IMR-90 (cell line): ENCODE measurements around the gene TP63. TPM values are rescaled to one million over a fixed set of nuclear protein-coding genes. Genes with fewer than 3 reads are reported as not detected.

Experiments used
- ATAC-seq: fragments of 200-7000 bp; cut with Tn5 transposase; 2 replicates; pipeline ENCODE4 v1.9.1; 2020; ENCODE audit warnings: low read depth, mild to moderate bottlenecking, moderate library complexity
- BruUV-seq: library from RNA; stranded (reverse); fragments of 400-500 nt; replicated peaks from 2 replicates; lab custom pipeline; 2021; lab: Mats Ljungman, UMichigan
- CTCF ChIA-PET: fragments of 300-600 bp; formaldehyde crosslinking; extraction: SDS; loops from one replicate; lab custom pipeline; 2021; ENCODE audit warnings: antibody characterized with exemption; lab: Yijun Ruan, JAX
- POLR2A ChIA-PET: fragments of 300-600 bp; sonication (Branson Sonifier 250); formaldehyde crosslinking; loops from one replicate; lab custom pipeline; 2022; ENCODE audit warnings: antibody characterized with exemption; ENCODE audit not compliant: unreplicated experiment; lab: Charles Lee
- DNase-seq: peaks from one replicate; pipeline ENCODE4 v3.0.0; 2013
- H2AFZ ChIP-seq: replicated peaks from 2 replicates; pipeline ENCODE3; 2013; ENCODE audit warnings: low read length, mild to moderate bottlenecking; ENCODE audit not compliant: poor library complexity
- H2AK5ac ChIP-seq: 2 replicates; pipeline ENCODE4 v1.6.1; 2013; ENCODE audit warnings: low read depth, low read length, inconsistent platforms
- H2AK9ac ChIP-seq: replicated peaks from 2 replicates; pipeline ENCODE3; 2013; ENCODE audit warnings: mild to moderate bottlenecking, low read depth, low read length, moderate library complexity; ENCODE audit not compliant: poor library complexity
- H2BK120ac ChIP-seq: 2 replicates; pipeline ENCODE4 v1.6.1; 2013; ENCODE audit warnings: low read depth, low read length, inconsistent platforms
- H2BK15ac ChIP-seq: 3 replicates; pipeline ENCODE4 v1.6.1; 2013; ENCODE audit warnings: low read depth, low read length, inconsistent platforms
- H2BK20ac ChIP-seq: 2 replicates; pipeline ENCODE4 v1.6.1; 2013; ENCODE audit warnings: low read depth, mild to moderate bottlenecking, inconsistent platforms, low read length, moderate library complexity
- H2BK5ac ChIP-seq: 2 replicates; pipeline ENCODE4 v1.6.1; 2013; ENCODE audit warnings: mild to moderate bottlenecking, low read depth, low read length, inconsistent platforms; ENCODE audit not compliant: poor library complexity, severe bottlenecking
- H3K14ac ChIP-seq: replicated peaks from 2 replicates; pipeline ENCODE4 v1.6.1; 2013; ENCODE audit warnings: low read depth, low read length, inconsistent platforms
- H3K18ac ChIP-seq: 2 replicates; pipeline ENCODE4 v1.6.1; 2013; ENCODE audit warnings: low read depth, low read length, control low read depth
- H3K23ac ChIP-seq: 2 replicates; pipeline ENCODE4 v1.6.1; 2013; ENCODE audit warnings: low read depth, low read length, inconsistent platforms
- H3K27ac ChIP-seq: 2 replicates; pipeline ENCODE4 v1.5.1; 2013; ENCODE audit warnings: mild to moderate bottlenecking, control low read depth, low read length; ENCODE audit not compliant: insufficient read depth
- H3K27me3 ChIP-seq: 2 replicates; pipeline ENCODE4 v1.6.1; 2013; ENCODE audit warnings: low read length; ENCODE audit not compliant: control insufficient read depth, insufficient read depth
- H3K36me3 ChIP-seq: 2 replicates; pipeline ENCODE4 v1.6.1; 2013; ENCODE audit warnings: low read length, mixed read lengths; ENCODE audit not compliant: control insufficient read depth, insufficient read depth
- H3K4ac ChIP-seq: 2 replicates; pipeline ENCODE4 v1.6.1; 2013; ENCODE audit warnings: low read depth, low read length, inconsistent platforms
- H3K4me1 ChIP-seq: 2 replicates; pipeline ENCODE4 v1.6.1; 2013; ENCODE audit warnings: low read length, mixed read lengths; ENCODE audit not compliant: control insufficient read depth, insufficient read depth
- H3K4me2 ChIP-seq: 2 replicates; pipeline ENCODE4 v1.6.1; 2013; ENCODE audit warnings: low read depth, mild to moderate bottlenecking, control low read depth, low read length, moderate library complexity
- H3K4me3 ChIP-seq: 2 replicates; pipeline ENCODE4 v1.5.1; 2013; ENCODE audit warnings: low read depth, mild to moderate bottlenecking, control low read depth, low read length, moderate library complexity; ENCODE audit not compliant: insufficient read depth
- H3K56ac ChIP-seq: 2 replicates; pipeline ENCODE4 v1.6.1; 2013; ENCODE audit warnings: low read length, inconsistent platforms; ENCODE audit not compliant: insufficient read depth; ENCODE audit errors: extremely low read depth
- H3K79me1 ChIP-seq, 2 experiments: 2 replicates each; pipeline ENCODE4 v1.6.1; 2013; ENCODE audit warnings: low read length in 2 of 2, inconsistent platforms in 1 of 2, low read depth in 1 of 2
- H3K9ac ChIP-seq: 2 replicates; pipeline ENCODE4 v1.6.1; 2013; ENCODE audit warnings: low read depth, low read length, control low read depth
- H3K9me1 ChIP-seq: 2 replicates; pipeline ENCODE4 v1.6.1; 2013; ENCODE audit warnings: low read length, inconsistent platforms; ENCODE audit not compliant: insufficient read depth
- H3K9me3 ChIP-seq: 2 replicates; pipeline ENCODE4 v1.6.1; 2013; ENCODE audit warnings: low read length; ENCODE audit not compliant: control insufficient read depth, insufficient read depth
- H4K20me1 ChIP-seq: 2 replicates; pipeline ENCODE4 v1.6.1; 2013; ENCODE audit warnings: low read length, inconsistent platforms; ENCODE audit not compliant: insufficient read depth
- H4K5ac ChIP-seq: 2 replicates; pipeline ENCODE4 v1.6.1; 2013; ENCODE audit warnings: mild to moderate bottlenecking, low read depth, low read length, control low read depth
- H4K8ac ChIP-seq, 2 experiments: 2 replicates each; pipeline ENCODE4 v1.6.1; 2013; ENCODE audit warnings: low read depth in 2 of 2, low read length in 2 of 2, control low read depth in 1 of 2, inconsistent platforms in 1 of 2
- H4K91ac ChIP-seq: 2 replicates; pipeline ENCODE4 v1.6.1; 2013; ENCODE audit warnings: low read depth, low read length, inconsistent platforms; ENCODE audit not compliant: insufficient read depth
- MAFK ChIP-seq: IDR thresholded peaks from 2 replicates; pipeline ENCODE4 v1.6.1; 2012; ENCODE audit warnings: low read depth, low read length, improper control_type of control experiment
- MAZ ChIP-seq: IDR thresholded peaks from 2 replicates; pipeline ENCODE4 v1.6.1; 2012; ENCODE audit warnings: low read depth, mild to moderate bottlenecking, low read length, improper control_type of control experiment, moderate library complexity, borderline replicate concordance
- RAD21 ChIP-seq: IDR thresholded peaks from 2 replicates; pipeline ENCODE4 v1.6.1; 2012; ENCODE audit warnings: low read length, improper control_type of control experiment
- RFX5 ChIP-seq: IDR thresholded peaks from 2 replicates; pipeline ENCODE4 v1.8.0; 2012; ENCODE audit warnings: low read depth, mild to moderate bottlenecking, low read length, moderate library complexity
- WGBS, 2 experiments: methylation state at CpG; one replicate each; pipeline versions ENCODE4 v1.1.5 to v1.1.7; 2013; ENCODE audit warnings: missing lambda C conversion rate in 2 of 2; ENCODE audit not compliant: insufficient read length in 1 of 2; ENCODE audit errors: extremely low coverage in 2 of 2; 5-methylcytosine and 5-hydroxymethylcytosine counted together
- dilution Hi-C: fragments of 300-500 bp; cut with HindIII; formaldehyde crosslinking; loops from one replicate; pipeline ENCODE4 v1.14.3; 2018; ENCODE audit warnings: low sequenced_read_pairs; ENCODE audit not compliant: unreplicated experiment
- in situ Hi-C: fragments of 300-500 bp; cut with MboI; formaldehyde crosslinking; loops from 3 replicates; pipeline ENCODE4 v1.14.3; 2019; ENCODE audit warnings: low sequenced_read_pairs, inconsistent platforms, mixed read lengths
- intact Hi-C: fragments of 100-400 bp; cut with micrococcal nuclease; formaldehyde crosslinking; loops from 2 replicates; pipeline ENCODE4 v1.10.0; 2022
- polyA plus RNA-seq, 3 experiments: library from polyadenylated mRNA; depleted of rRNA; stranded (reverse); fragments of >200 nt; gene quantifications; 2 replicates each; pipeline ENCODE4 v1.2.3, GENCODE V29; 2012; ENCODE audit warnings: low replicate concordance in 1 of 3
- total RNA-seq: library from RNA; depleted of rRNA; stranded (reverse); fragments of >200 nt; gene quantifications from 2 replicates; pipeline ENCODE4 v1.2.3, GENCODE V29; 2012

The TP63 gene
- total and polyA plus RNA-seq, 2 of the 4 experiments (the other 2 are of a cell fraction): not detected

DNA sequence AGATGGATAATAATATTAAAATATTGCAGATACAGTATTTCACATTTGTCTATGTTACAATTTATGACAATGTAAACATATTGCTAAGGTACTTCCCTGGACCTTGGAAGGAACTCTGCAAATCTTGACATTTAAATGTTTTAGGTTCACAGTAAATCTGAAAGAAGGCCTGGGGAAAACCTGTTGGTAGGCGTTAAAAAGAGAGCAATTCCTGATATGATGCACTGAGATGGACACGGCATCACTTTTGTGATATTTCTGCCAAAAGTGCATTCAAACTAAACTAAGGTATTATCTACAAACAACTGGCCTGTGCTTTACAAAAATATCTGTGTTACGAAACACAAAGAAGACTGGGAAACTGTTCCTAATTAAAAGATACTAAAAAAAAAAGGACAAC is 6.1 kb upstream of the TP63 start:
- Histone ChIP-seq H3K9ac (no peak overlapping the region), H3K14ac (no peak overlapping the region), H3K4ac (no peak overlapping the region), H2AK9ac (no peak overlapping the region), H3K27me3 (no peaks in the 10 kb centered on the region), H3K36me3 (no peaks in the 10 kb centered on the region), H2BK20ac (no peak overlapping the region), H2AK5ac (no peak overlapping the region), H4K91ac (no peak overlapping the region), H3K23ac (no peak overlapping the region), H2BK120ac (no peak overlapping the region), H3K9me3 (no peaks in the 10 kb centered on the region), H3K79me1 (no peaks in the 10 kb centered on the region), H2BK5ac (no peak overlapping the region), H2AFZ (no peak overlapping the region), H3K56ac (no peak overlapping the region), H3K27ac (no peak overlapping the region), H3K9me1 (no peaks in the 10 kb centered on the region), H3K4me1 (no peaks in the 10 kb centered on the region), H4K20me1 (no peaks in the 10 kb centered on the region), H3K18ac (no peak overlapping the region), H3K4me2 (no peak overlapping the region), H2BK15ac (no peak overlapping the region), H3K4me3 (no peak overlapping the region), H4K8ac (no peak overlapping the region), H4K5ac (no peak overlapping the region)
- ATAC-seq (no peak), DNase-seq (no peak)
- ChIA-PET CTCF (no interaction called here), POLR2A (no interaction called here)
- intact Hi-C loops: no loop called here
- WGBS, 2 experiments: no CpG with 5 or more reads among the region's 3 CpGs
- TF ChIP-seq RAD21: no peak
- no peak for TF ChIP-seq RFX5
- no peak for TF ChIP-seq MAZ
- TF ChIP-seq MAFK: no peak
- in situ Hi-C loops: no loop called here
- dilution Hi-C loops: no loop called here
- BruUV-seq: no TSS peak
